HEK293T (cell line): ENCODE measurements around the gene TRMU.

Source experiments
- CTCF ChIA-PET: fragments of 350-600 bp; formaldehyde crosslinking; extraction: SDS; loops from one replicate; lab custom pipeline; 2021; ENCODE audit warnings: antibody characterized with exemption, inconsistent platforms; lab: Yijun Ruan, JAX
- POLR2A ChIA-PET: fragments of 350-600 bp; formaldehyde crosslinking; extraction: SDS; loops from one replicate; lab custom pipeline; 2020; ENCODE audit warnings: antibody characterized with exemption, inconsistent platforms; lab: Yijun Ruan, JAX
- DNase-seq: peaks from one replicate; pipeline ENCODE4 v3.0.0; 2012; ENCODE audit warnings: mixed read lengths; ENCODE audit errors: extremely low spot score
- ARNT ChIP-seq: fragments of 450-650 bp; IDR thresholded peaks from 2 replicates; pipeline ENCODE4 v1.6.1; 2017; ENCODE audit warnings: mild to moderate bottlenecking
- BHLHE40 ChIP-seq: fragments of 450-650 bp; IDR thresholded peaks from 2 replicates; pipeline ENCODE4 v1.6.1; 2016; ENCODE audit warnings: mild to moderate bottlenecking, moderate library complexity, borderline replicate concordance
- CTBP1 ChIP-seq: fragments of 450-650 bp; IDR thresholded peaks from 2 replicates; pipeline ENCODE4 v1.6.1; 2016; ENCODE audit warnings: borderline replicate concordance
- ELF4 ChIP-seq: fragments of 450-650 bp; IDR thresholded peaks from 2 replicates; pipeline ENCODE4 v1.6.1; 2017; ENCODE audit warnings: antibody characterized with exemption
- FOXA1 ChIP-seq: fragments of 450-650 bp; IDR thresholded peaks from 2 replicates; pipeline ENCODE4 v1.6.1; 2016; ENCODE audit warnings: mild to moderate bottlenecking
- FOXK2 ChIP-seq: fragments of 450-650 bp; IDR thresholded peaks from 2 replicates; pipeline ENCODE4 v1.6.1; 2016; ENCODE audit warnings: mild to moderate bottlenecking
- FOXM1 ChIP-seq: fragments of 450-650 bp; IDR thresholded peaks from 2 replicates; pipeline ENCODE4 v1.6.1; 2017; ENCODE audit warnings: mild to moderate bottlenecking, borderline replicate concordance
- HDGF ChIP-seq: fragments of 450-650 bp; IDR thresholded peaks from 2 replicates; pipeline ENCODE4 v1.6.1; 2017; ENCODE audit warnings: antibody characterized with exemption, borderline replicate concordance
- L3MBTL2 ChIP-seq: fragments of 450-650 bp; conservative IDR thresholded peaks from 2 replicates; pipeline ENCODE4 v1.6.1; 2016; ENCODE audit warnings: mild to moderate bottlenecking
- LEF1 ChIP-seq: fragments of 450-650 bp; IDR thresholded peaks from 2 replicates; pipeline ENCODE4 v1.6.1; 2017; ENCODE audit warnings: mild to moderate bottlenecking, borderline replicate concordance
- NFRKB ChIP-seq: fragments of 450-650 bp; IDR thresholded peaks from 2 replicates; pipeline ENCODE4 v1.6.1; 2016; ENCODE audit warnings: mild to moderate bottlenecking, moderate library complexity
- PKNOX1 ChIP-seq: fragments of 450-650 bp; IDR thresholded peaks from 2 replicates; pipeline ENCODE4 v1.6.1; 2016
- SP1 ChIP-seq: fragments of 450-650 bp; IDR thresholded peaks from 2 replicates; pipeline ENCODE4 v1.6.1; 2017
- SUZ12 ChIP-seq: fragments of 450-650 bp; IDR thresholded peaks from 2 replicates; pipeline ENCODE4 v1.6.1; 2016; ENCODE audit warnings: mild to moderate bottlenecking
- TARDBP ChIP-seq: fragments of 450-650 bp; IDR thresholded peaks from 2 replicates; pipeline ENCODE4 v1.6.1; 2016
- ZNF384 ChIP-seq: fragments of 450-650 bp; IDR thresholded peaks from 2 replicates; pipeline ENCODE4 v1.6.1; 2016

Gene TRMU

GRCh38 chr22:46289244-46289891, 46.1 kb upstream of the TRMU start:
- no peak for DNase-seq
- TF ChIP-seq ZNF384 (no peak), SUZ12 (no peak), PKNOX1 (no peak), FOXM1 (no peak), ELF4 (no peak), TARDBP (no peak), BHLHE40 (no peak), LEF1 (no peak), FOXK2 (no peak), L3MBTL2 (no peak), HDGF (no peak), FOXA1 (no peak), CTBP1 (no peak)
- ChIA-PET POLR2A (no interaction called here), CTCF (interaction anchor here (0.6 kb wide), 1 partner anchor 1043 kb away, joined by 3 read pairs; no protein-coding TSS in a partner anchor)

DNA sequence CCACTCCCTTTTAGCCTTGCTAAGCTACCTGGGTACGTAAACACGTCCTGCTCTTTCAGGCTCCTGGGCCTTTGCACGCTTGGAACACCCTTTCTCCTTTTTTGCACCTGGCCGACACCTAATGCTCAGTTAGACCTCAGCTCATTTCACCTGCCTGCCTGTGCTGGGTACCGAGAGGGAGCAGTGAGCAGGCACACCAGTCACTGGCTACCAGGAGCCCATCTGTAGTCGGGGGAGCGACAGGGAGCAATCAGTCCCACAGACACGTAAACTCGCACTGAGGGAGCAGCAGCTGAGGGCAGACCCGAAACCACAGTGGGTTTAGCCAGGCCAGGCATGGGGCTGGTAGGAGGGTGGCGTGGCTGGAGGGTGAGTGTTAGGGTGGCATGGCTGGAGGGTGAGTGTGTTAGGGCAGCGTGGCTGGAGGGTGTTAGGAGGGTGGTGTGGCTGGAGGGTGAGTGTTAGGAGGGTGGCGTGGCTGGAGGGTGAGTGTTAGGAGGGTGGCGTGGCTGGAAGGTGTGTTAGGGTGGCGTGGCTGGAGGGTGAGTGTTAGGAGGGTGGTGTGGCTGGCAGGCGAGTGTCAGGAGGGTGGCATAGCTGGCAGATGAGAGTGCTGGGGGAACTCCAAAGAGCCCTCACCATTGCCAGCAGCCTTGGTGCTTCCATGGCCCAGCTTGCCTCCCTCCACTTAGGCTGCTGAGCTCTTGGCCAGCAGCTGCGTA, 45.2 kb upstream of the TRMU start:
- ChIA-PET POLR2A (no interaction called here), CTCF (no interaction called here)
- TF ChIP-seq HDGF: no peak
- TF ChIP-seq FOXA1: no peak
- no peak for TF ChIP-seq L3MBTL2
- no peak for TF ChIP-seq FOXM1
- no peak for TF ChIP-seq BHLHE40
- no peak for TF ChIP-seq SUZ12
- no peak for TF ChIP-seq ELF4
- no peak for TF ChIP-seq SP1
- no peak for TF ChIP-seq NFRKB
- no peak for TF ChIP-seq CTBP1
- TF ChIP-seq PKNOX1: no peak
- TF ChIP-seq LEF1: no peak
- TF ChIP-seq FOXK2: no peak
- TF ChIP-seq ARNT: no peak
- no peak for TF ChIP-seq ZNF384
- TF ChIP-seq TARDBP: no peak
- DNase-seq: no peak

DNA sequence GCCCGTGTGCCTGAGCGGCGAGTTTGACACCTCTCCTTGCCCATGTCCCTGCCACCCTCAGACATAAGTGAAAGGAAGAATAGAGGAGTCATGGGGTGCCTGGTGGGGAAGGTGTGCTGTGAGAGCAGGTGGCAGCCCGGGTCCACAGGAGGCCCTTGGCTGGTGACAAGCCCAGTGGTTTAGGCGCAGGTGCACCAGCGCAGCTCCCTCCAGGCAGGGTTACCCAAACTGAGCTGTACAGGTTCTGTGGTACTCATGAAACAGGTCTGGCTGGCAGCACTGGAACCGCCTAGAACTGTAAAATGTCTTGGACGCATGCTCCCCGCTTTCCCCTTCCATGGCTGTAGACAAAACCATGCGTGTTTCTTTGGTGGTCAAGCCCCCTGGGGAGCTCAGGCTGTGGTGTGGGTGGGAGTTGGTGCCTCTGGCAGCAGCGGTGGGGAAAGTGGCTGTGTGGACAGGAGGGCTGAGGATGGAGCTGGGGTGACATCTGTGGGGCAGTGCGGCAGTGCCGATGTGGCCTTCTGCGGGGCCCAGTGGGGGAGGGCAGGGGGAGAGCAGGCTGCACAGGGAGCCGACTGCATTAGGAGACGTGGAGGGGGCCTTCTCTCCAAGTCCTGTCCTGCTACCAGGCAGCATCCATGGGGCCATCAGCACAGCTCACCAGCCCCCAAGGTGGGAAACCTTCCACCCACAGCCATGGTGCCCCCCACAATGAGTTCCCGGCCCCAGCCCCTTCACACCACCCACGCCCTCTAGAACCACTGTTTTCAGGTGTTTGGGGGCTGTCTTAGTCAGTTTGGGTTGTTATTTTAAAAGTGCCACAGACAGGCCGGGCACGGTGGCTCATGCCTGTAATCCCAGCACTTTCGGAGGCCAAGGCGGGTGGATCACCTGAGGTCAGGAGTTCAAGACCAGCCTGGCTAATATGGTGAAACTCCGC, 44.4 kb upstream of the TRMU start:
- no peak for TF ChIP-seq ELF4

GRCh38 chr22:46292173-46292572, 43.3 kb upstream of the TRMU start:
- POLR2A ChIA-PET: no interaction called here
- TF ChIP-seq TARDBP (no peak), FOXM1 (no peak), BHLHE40 (no peak), SUZ12 (no peak), ARNT (no peak), PKNOX1 (no peak), ELF4 (no peak)
- CTCF ChIA-PET: no interaction called here
- DNase-seq: no peak

More for the DNA sequence above, 44.4 kb upstream of the TRMU start:
- DNase-seq: no peak
- POLR2A ChIA-PET: no interaction called here
- CTCF ChIA-PET: no interaction called here

GRCh38 chr22:46292732-46293131, 42.8 kb upstream of the TRMU start:
- CTCF ChIA-PET: no interaction called here
- no peak for DNase-seq
- TF ChIP-seq ELF4 (no peak), FOXK2 (no peak), FOXM1 (no peak), PKNOX1 (no peak), CTBP1 (no peak), TARDBP (no peak), HDGF (no peak), NFRKB (no peak), ZNF384 (no peak)
- POLR2A ChIA-PET: no interaction called here
